ENCODE data around the gene SLC26A1. TPM values are rescaled to one million over a fixed set of nuclear protein-coding genes. Genes with fewer than 3 reads are reported as not detected.

SLC26A1 gene
- total and polyA plus RNA-seq, 3 donors from 2014 or later = 0.51 to 2.0 (median 0.99) TPM

DNA sequence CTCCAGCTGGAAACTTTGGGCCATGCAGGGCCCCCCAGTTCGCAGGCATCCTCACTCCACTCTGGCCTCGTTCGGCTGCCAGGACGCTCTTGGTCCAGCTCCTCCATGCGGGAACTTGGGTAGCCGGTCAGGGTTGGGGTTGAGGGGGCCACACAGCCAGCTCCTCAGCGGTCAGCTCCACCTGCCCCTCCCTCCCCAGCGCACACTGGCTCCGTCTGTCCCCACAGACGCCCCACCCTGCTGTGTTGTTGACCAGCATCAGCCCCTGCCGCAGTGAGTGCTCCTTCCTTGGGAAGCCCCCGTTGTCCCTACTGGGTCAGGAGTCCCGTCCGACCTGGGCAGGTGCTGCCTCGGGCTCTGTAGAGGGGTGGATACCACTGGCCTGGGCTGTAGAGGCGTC is 24.0 kb upstream of the SLC26A1 start:
- intact Hi-C loops (cut with DNase I; ENCODE audit: low total_unique reads) = no loop called here
- no peaks in the 10 kb centered on the region for H3K36me3 ChIP-seq (ENCODE audit: low read depth, missing control alignments)
- no peak for DNase-seq
- WGBS, 2 donors = 86 to 93% methylated on average over 10 of the region's 16 CpGs
- no peak overlapping the region for H3K27ac ChIP-seq
- no peaks in the 10 kb centered on the region for H3K27me3 ChIP-seq
- H3K4me1 ChIP-seq = no peaks in the 10 kb centered on the region
- no peaks in the 10 kb centered on the region for H3K9me3 ChIP-seq
- H3K4me3 ChIP-seq = no peak overlapping the region
- no peak for TF ChIP-seq POLR2A (IDR thresholded peaks at IDR 0.05)
- TF ChIP-seq, protein P1, sequence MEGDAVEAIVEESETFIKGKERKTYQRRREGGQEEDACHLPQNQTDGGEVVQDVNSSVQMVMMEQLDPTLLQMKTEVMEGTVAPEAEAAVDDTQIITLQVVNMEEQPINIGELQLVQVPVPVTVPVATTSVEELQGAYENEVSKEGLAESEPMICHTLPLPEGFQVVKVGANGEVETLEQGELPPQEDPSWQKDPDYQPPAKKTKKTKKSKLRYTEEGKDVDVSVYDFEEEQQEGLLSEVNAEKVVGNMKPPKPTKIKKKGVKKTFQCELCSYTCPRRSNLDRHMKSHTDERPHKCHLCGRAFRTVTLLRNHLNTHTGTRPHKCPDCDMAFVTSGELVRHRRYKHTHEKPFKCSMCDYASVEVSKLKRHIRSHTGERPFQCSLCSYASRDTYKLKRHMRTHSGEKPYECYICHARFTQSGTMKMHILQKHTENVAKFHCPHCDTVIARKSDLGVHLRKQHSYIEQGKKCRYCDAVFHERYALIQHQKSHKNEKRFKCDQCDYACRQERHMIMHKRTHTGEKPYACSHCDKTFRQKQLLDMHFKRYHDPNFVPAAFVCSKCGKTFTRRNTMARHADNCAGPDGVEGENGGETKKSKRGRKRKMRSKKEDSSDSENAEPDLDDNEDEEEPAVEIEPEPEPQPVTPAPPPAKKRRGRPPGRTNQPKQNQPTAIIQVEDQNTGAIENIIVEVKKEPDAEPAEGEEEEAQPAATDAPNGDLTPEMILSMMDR (IDR thresholded peaks at IDR 0.05) = no peak

DNA sequence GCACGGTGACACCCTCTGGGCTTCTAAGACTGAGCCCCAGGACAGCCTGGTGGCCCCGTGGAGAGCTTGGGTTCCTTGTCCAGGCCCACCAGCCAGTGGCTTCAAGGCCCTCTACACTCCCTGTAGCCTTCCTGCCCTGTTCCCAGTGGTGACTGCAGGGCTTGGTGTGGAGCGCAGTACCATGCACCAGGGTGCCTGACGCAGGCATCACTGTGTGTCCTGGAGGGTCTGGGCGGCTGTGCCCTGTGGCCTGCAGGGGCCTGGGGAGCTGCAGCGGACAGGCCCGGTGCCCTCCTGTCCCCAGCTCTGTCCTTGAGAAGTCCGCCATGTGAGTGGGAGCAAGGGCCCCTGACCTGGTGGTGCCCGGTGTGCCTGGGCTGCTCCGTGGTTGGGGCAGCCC is 22.5 kb upstream of the SLC26A1 start:
- Histone ChIP-seq H3K27ac (no peak overlapping the region), H3K27me3 (no peaks in the 10 kb centered on the region), H3K9me3 (no peaks in the 10 kb centered on the region), H3K36me3 (ENCODE audit: low read depth, missing control alignments) (no peaks in the 10 kb centered on the region), H3K4me3 (no peak overlapping the region), H3K4me1 (peaks cover 3% of the 10 kb centered on the region)
- intact Hi-C loops (cut with DNase I; ENCODE audit: low total_unique reads) = no loop called here
- DNase-seq = no peak
- TF ChIP-seq, protein P1 (IDR thresholded peaks at IDR 0.05) = no peak
- no peak for TF ChIP-seq POLR2A (IDR thresholded peaks at IDR 0.05)
- 58 to 85% methylated on average over 2 to 10 of the region's 10 CpGs for WGBS, 2 donors

DNA sequence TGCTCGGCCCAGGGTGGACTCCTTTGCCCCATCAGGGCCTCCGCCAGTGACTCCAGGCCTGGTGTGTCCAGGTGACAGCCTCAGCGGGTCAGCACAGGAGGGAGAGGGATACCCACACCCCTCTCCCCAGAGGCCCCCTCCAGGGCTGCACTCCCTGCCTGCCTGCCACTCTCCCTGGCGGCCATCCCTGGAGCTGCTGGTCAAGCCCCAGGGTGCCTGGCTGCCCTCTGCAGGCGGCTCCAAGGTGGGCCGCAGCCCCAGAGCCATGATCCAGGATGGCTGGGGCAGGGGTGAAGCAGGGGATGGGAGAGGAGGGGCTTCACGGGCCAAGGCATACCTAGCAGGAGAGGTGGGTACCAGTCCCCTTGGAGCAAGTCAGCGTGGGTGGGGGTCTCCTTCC is 22.0 kb upstream of the SLC26A1 start:
- Histone ChIP-seq H3K4me1 (peaks cover 9% of the 10 kb centered on the region), H3K36me3 (ENCODE audit: low read depth, missing control alignments) (no peaks in the 10 kb centered on the region), H3K27ac (no peak overlapping the region), H3K4me3 (no peak overlapping the region), H3K9me3 (no peaks in the 10 kb centered on the region), H3K27me3 (no peaks in the 10 kb centered on the region)
- 90% methylated on average over 7 of the region's 8 CpGs; no CpG with 5 or more reads in 1 of the 2 donors for WGBS, 2 donors
- TF ChIP-seq POLR2A (IDR thresholded peaks at IDR 0.05) = no peak
- TF ChIP-seq, protein P1 (IDR thresholded peaks at IDR 0.05) = no peak
- intact Hi-C loops (cut with DNase I; ENCODE audit: low total_unique reads) = no loop called here
- no peak for DNase-seq

DNA sequence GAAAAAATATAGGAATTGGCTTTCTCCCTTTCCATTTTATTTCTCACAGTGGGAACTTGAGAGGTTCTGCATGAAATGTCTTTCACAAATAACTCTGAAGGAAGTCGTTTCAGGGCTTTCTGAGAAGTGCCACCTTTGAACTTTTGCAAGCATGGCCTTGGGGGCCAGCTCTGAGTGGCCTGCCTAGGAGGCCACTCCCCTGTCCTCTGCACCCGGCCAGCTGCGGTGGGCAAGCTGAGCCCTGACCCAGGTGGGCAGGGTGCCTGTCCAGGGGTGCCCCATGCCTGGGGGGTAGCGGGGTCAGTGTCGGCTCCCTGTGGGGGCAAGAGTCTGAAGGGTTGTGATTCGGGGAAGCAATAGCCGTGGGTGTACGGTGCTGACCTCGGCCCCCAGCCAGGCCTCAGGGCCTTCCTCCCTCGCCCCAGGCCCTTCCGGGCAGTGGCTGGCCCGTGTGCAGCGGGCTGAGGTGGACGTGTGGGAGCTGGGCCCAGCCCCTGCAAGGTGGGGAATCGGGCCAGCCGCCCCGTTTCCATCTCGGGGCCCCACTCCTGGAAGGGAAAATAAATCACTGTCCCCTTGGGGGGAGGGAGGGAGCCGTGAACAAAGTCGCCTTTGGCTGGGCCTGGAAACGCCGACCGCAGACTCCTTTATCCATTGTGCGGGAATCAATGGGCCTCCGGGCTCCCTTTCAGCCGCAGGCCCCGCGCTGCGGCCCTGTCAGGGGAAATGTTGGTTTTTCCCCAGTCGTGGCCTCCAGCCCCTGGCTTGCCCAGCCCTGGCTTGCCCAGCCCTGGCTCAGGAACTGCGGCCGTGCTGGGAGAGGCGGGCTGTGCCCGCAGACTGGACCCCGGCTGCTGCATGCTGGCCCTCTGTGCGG is 21.3 kb upstream of the SLC26A1 start:
- no peak overlapping the region for H3K4me3 ChIP-seq
- peaks cover 12% of the 10 kb centered on the region for H3K4me1 ChIP-seq
- intact Hi-C loops (cut with DNase I; ENCODE audit: low total_unique reads) = no loop called here
- DNase-seq = no peak
- H3K27me3 ChIP-seq = no peaks in the 10 kb centered on the region
- H3K9me3 ChIP-seq = no peaks in the 10 kb centered on the region
- no peaks in the 10 kb centered on the region for H3K36me3 ChIP-seq (ENCODE audit: low read depth, missing control alignments)
- H3K27ac ChIP-seq = no peak overlapping the region
- TF ChIP-seq POLR2A (IDR thresholded peaks at IDR 0.05) = no peak
- TF ChIP-seq, protein P1 (IDR thresholded peaks at IDR 0.05) = no peak
- WGBS, 2 donors = 83 to 84% methylated on average over 20 to 32 of the region's 36 CpGs
